HG02798 (cell line): ENCODE data around the gene RAET1G.

Experiments
- ATAC-seq: cut with Tn5 transposase; IDR thresholded peaks from one replicate; pipeline ENCODE4 v1.9.1; 2021; ENCODE audit warnings: mild to moderate bottlenecking; ENCODE audit not compliant: unreplicated experiment, poor library complexity

The RAET1G gene

DNA sequence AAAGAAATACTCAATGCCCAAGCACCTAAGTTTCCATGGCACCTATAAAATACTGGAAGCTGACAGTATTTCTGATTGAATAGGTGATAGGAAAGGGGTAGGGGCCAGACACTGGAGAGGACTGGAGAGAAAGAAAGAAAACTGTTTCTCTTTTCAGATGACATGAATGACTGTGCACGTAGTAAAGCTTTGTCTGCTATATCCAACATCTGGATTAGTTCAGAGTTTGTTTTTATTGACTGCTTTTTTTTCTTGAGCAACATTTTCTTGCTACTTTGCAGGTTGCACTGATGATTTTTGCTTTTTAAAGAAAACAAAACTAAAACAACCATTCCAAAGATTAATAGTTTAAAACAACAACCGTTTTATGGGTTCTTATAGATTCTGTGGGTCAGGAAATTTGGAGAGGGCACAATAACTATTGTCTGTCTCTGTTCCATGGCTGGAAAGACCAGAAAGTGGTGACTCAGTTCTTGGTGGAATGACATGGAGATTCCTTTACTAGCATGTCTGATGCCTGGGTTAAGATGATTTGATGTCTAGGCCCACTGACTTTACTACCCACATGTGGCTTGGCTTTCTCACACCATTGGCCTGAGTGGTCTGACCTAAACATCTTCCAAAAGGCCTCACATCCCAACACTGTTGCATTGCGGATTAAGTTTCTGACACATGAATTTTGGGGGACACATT, 46.5 kb downstream of the RAET1G start:
- no peak for ATAC-seq

DNA sequence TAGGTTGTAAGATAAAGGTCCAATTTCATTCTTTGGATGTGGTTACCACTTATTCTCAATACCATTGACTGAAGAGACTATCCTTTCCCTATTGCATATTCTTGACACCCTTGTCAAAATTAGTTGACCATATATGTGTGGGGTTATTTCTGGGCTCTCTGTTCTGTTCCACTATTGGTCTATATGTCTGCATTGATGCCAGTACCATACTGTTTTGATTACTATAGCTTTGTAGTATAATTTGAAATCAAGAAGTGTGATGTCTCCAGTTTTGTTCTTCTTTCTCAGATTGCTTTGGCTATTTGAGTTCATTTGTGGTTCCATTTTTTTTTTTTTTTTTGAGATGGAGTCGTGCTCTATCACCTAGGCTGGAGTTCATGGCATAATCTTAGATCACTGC, 50.7 kb downstream of the RAET1G start:
- ATAC-seq: no peak

- no peak for ATAC-seq
Observed at GRCh38 chr6:149871182-149871581, 51.7 kb downstream of the RAET1G start.

DNA sequence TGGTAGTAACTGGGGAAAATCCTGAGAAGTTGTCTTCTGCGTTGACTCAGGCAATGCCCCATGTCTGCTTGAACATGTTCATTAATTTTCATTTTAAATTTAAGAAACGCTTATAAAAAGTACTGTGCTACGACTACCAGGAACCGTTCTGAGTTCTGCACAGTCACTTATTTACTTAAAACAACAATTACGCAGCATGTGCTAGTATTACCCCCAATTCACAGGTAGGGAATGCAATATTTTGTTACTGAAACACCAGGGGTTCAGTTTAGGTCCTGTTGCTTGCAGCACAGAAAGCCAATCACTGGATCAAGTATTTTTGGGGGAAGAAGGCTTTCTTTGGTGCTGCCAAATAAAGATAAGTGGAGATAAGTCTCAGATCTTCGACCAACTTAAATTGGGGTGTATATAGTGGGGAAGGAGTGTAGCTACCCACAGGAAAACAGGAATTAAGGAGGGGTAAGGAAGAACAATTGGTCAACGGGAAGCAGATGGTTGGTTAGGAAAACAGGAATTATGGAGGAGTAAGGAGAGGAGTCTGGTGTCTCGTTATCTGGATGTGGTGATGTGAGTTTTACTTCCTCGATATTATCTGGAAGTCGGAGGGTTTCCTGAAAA, 53.5 kb downstream of the RAET1G start:
- ATAC-seq: no peak

GRCh38 chr6:149867876-149868640, 54.9 kb downstream of the RAET1G start:
- no peak for ATAC-seq
